ENCODE results near the gene NAA20.

- TF ChIP-seq MYC (CRISPR knock-in tag; IDR thresholded peaks at IDR 0.05; ENCODE audit: borderline replicate concordance), result no peak
- no peak for TF ChIP-seq TBL1XR1 (IDR thresholded peaks at IDR 0.05; ENCODE audit: borderline replicate concordance, low read length, partially characterized antibody)
- no peak for TF ChIP-seq ZNF746 (CRISPR knock-in tag; IDR thresholded peaks at IDR 0.05)
- no peak for TF ChIP-seq ZNF776 (CRISPR knock-in tag; IDR thresholded peaks at IDR 0.05)
- no peak for TF ChIP-seq BRCA1 (CRISPR knock-in tag; IDR thresholded peaks at IDR 0.05)
- no peak for TF ChIP-seq KLF16 (CRISPR knock-in tag; IDR thresholded peaks at IDR 0.05)
Observed at GRCh38 chr20:19981031-19981451, 36.1 kb upstream of the NAA20 start.
